CD14-positive monocyte (primary cell): ENCODE measurements around the gene RCAN3. TPM values are rescaled to one million over a fixed set of nuclear protein-coding genes. Genes with fewer than 3 reads are reported as not detected.
A peak's percentile ranks its signal among the peaks of the same experiment; 100 is the strongest.

ENCODE experiments used
- DNase-seq, 3 donors: peaks; one replicate each; pipeline ENCODE4 v3.0.0-alpha.2; 2011 to 2022
- H2AFZ ChIP-seq: 2 replicates; pipeline ENCODE4 v1.6.0; 2012; ENCODE audit warnings: mild to moderate bottlenecking, low read depth, low read length, inconsistent platforms; ENCODE audit not compliant: insufficient read depth, poor library complexity, severe bottlenecking
- H3K27ac ChIP-seq, 2 donors: 1 replicate in 1 of 2; 2 replicates in 1 of 2; pipeline ENCODE4 v1.5.1; 2012 to 2013; ENCODE audit warnings: low read length in 2 of 2, control low read depth in 1 of 2, inconsistent platforms in 1 of 2, low read depth in 1 of 2, mild to moderate bottlenecking in 1 of 2
- H3K27me3 ChIP-seq, 2 donors: one replicate each; pipeline versions ENCODE4 v1.6.0 to v1.6.1; 2011 to 2013; ENCODE audit warnings: low read length in 2 of 2; ENCODE audit not compliant: control insufficient read depth in 2 of 2, insufficient read depth in 2 of 2
- H3K36me3 ChIP-seq, 2 donors: replicated peaks in 1 of 2; 1 replicate in 1 of 2; 2 replicates in 1 of 2; pipeline versions ENCODE4 v1.5.1 to v1.6.1; 2012 to 2013; ENCODE audit warnings: low read length in 2 of 2, control low read depth in 1 of 2, inconsistent platforms in 1 of 2, mild to moderate bottlenecking in 1 of 2; ENCODE audit not compliant: insufficient read depth in 2 of 2, control insufficient read depth in 1 of 2
- H3K4me1 ChIP-seq, 2 donors: 1 replicate in 1 of 2; 2 replicates in 1 of 2; pipeline versions ENCODE4 v1.5.1 to v1.6.1; 2012 to 2013; ENCODE audit warnings: low read length in 2 of 2, control low read depth in 1 of 2, inconsistent platforms in 1 of 2, mild to moderate bottlenecking in 1 of 2, moderate library complexity in 1 of 2; ENCODE audit not compliant: insufficient read depth in 2 of 2, control insufficient read depth in 1 of 2
- H3K4me2 ChIP-seq: replicated peaks from 2 replicates; pipeline ENCODE3; 2012; ENCODE audit warnings: low read length, moderate library complexity, mild to moderate bottlenecking; ENCODE audit not compliant: poor library complexity, severe bottlenecking; ENCODE audit errors: extremely low read depth
- H3K4me3 ChIP-seq, 3 experiments: fragments of 200-600 bp in 1 of 3; sonication (generic) in 1 of 3; replicated peaks in 1 of 3; 1 replicate in 2 of 3; 2 replicates in 1 of 3; pipeline ENCODE4 v1.5.1; 2011 to 2013; ENCODE audit warnings: low read length in 3 of 3, mild to moderate bottlenecking in 3 of 3, control low read depth in 2 of 3, low read depth in 2 of 3, inconsistent platforms in 1 of 3, moderate library complexity in 1 of 3
- H3K79me2 ChIP-seq: 2 replicates; pipeline ENCODE4 v1.6.0; 2012; ENCODE audit warnings: mild to moderate bottlenecking, control low read depth, inconsistent platforms, low read length, moderate library complexity; ENCODE audit not compliant: insufficient read depth
- H3K9ac ChIP-seq: 2 replicates; pipeline ENCODE4 v1.6.0; 2017; ENCODE audit warnings: low read length, mild to moderate bottlenecking; ENCODE audit not compliant: insufficient read depth, poor library complexity, severe bottlenecking
- H3K9me3 ChIP-seq, 2 donors: replicated peaks in 1 of 2; 1 replicate in 1 of 2; 2 replicates in 1 of 2; pipeline versions ENCODE4 v1.5.1 to v1.6.1; 2012 to 2013; ENCODE audit warnings: low read length in 2 of 2, control low read depth in 1 of 2; ENCODE audit not compliant: control insufficient read depth in 1 of 2, insufficient read depth in 1 of 2
- H4K20me1 ChIP-seq: 2 replicates; pipeline ENCODE4 v1.6.0; 2012; ENCODE audit warnings: mild to moderate bottlenecking, low read length, control low read depth, moderate library complexity; ENCODE audit not compliant: insufficient read depth
- H3K27ac Mint-ChIP-seq, 7 donors: one replicate each; pipeline ENCODE4 v1.8.0; 2020; ENCODE audit warnings: mild to moderate bottlenecking in 7 of 7, mixed read lengths in 7 of 7, moderate library complexity in 6 of 7, inconsistent platforms in 2 of 7
- H3K27me3 Mint-ChIP-seq, 3 donors: one replicate each; pipeline ENCODE4 v1.8.0; 2021 to 2022; ENCODE audit warnings: low read depth in 3 of 3, mild to moderate bottlenecking in 3 of 3, mixed read lengths in 3 of 3, moderate library complexity in 3 of 3, inconsistent platforms in 1 of 3
- H3K36me3 Mint-ChIP-seq, 2 donors: one replicate each; pipeline ENCODE4 v1.8.0; 2020; ENCODE audit warnings: mixed read lengths in 2 of 2, inconsistent platforms in 1 of 2, mild to moderate bottlenecking in 1 of 2
- H3K4me1 Mint-ChIP-seq: one replicate; pipeline ENCODE4 v1.8.0; 2020; ENCODE audit warnings: mild to moderate bottlenecking, mixed read lengths
- H3K4me3 Mint-ChIP-seq, 2 donors: one replicate each; pipeline ENCODE4 v1.8.0; 2020; ENCODE audit warnings: mild to moderate bottlenecking in 2 of 2, mixed read lengths in 2 of 2, moderate library complexity in 1 of 2
- H3K9me3 Mint-ChIP-seq, 7 donors: one replicate each; pipeline ENCODE4 v1.8.0; 2020 to 2022; ENCODE audit warnings: mixed read lengths in 7 of 7, mild to moderate bottlenecking in 6 of 7, moderate library complexity in 6 of 7, inconsistent platforms in 2 of 7
- CTCF ChIP-seq: fragments of 200-600 bp; IDR thresholded peaks from one replicate; pipeline ENCODE4 v1.8.0; 2022; ENCODE audit warnings: antibody characterized with exemption, mild to moderate bottlenecking
- WGBS: methylation state at CpG from one replicate; pipeline ENCODE4 v1.1.5; 2013; ENCODE audit warnings: missing lambda C conversion rate; ENCODE audit not compliant: insufficient coverage; 5-methylcytosine and 5-hydroxymethylcytosine counted together
- intact Hi-C, 2 donors: fragments of 100-400 bp; cut with micrococcal nuclease; formaldehyde crosslinking; loops; one replicate each; pipeline versions ENCODE4 v1.15.0 to v1.15.1; 2023
- polyA plus RNA-seq, 3 donors: library from polyadenylated mRNA; depleted of rRNA in 1 of 3; unstranded in 2 of 3; stranded (reverse) in 1 of 3; fragments of 300-500 nt in 2 of 3; fragments of >200 nt in 1 of 3; fragmentation: Illumina TruSeq in 2 of 3; gene quantifications; 1 replicate in 2 of 3; 2 replicates in 1 of 3; pipeline ENCODE4 v1.2.3, GENCODE V29; 2012 to 2021

Gene RCAN3
- polyA plus RNA-seq, 3 donors, result 7.1 to 9.1 (median 8.8) TPM

- Mint-ChIP-seq H3K4me3 (peak overlapping the region in 1 of 2 donors; percentile 39), H3K27me3 (peaks cover 49 to 74% (median 52%) of the 10 kb centered on the region in 3 donors), H3K4me1 (peaks cover 16% of the 10 kb centered on the region), H3K9me3 (peaks cover 0 to 8% (median 3%) of the 10 kb centered on the region in 7 donors), H3K36me3 (peaks cover 0 to 3% of the 10 kb centered on the region in 2 donors), H3K27ac (no peak overlapping the region)
- no peak overlapping the region for H2AFZ ChIP-seq
- DNase-seq, result no peak
- no peak overlapping the region for H3K4me3 ChIP-seq
- no peaks in the 10 kb centered on the region for H3K79me2 ChIP-seq
- 100% methylated on average over 2 of the region's 3 CpGs for WGBS
- H4K20me1 ChIP-seq, result no peaks in the 10 kb centered on the region
- H3K9ac ChIP-seq, result no peak overlapping the region
- peaks cover 26 to 49% of the 10 kb centered on the region in 2 donors for H3K27me3 ChIP-seq
- no peak overlapping the region for H3K27ac ChIP-seq
- intact Hi-C loops, result no loop called here
- H3K4me1 ChIP-seq, result peaks cover 3 to 16% of the 10 kb centered on the region in 2 donors
- H3K9me3 ChIP-seq, result peaks cover 0 to 8% of the 10 kb centered on the region in 2 donors
- TF ChIP-seq CTCF, result no peak
- H3K36me3 ChIP-seq, result no peaks in the 10 kb centered on the region
- H3K4me2 ChIP-seq, result no peak overlapping the region
These were observed 51.3 kb downstream of the RCAN3 start for GRCh38 chr1:24553931-24554330.

GRCh38 chr1:24554714-24555113 lies 52.1 kb downstream of the RCAN3 start:
- no peaks in the 10 kb centered on the region for H4K20me1 ChIP-seq
- H3K4me3 ChIP-seq, result no peak overlapping the region
- H3K4me1 Mint-ChIP-seq, result peaks cover 22% of the 10 kb centered on the region
- H3K4me3 Mint-ChIP-seq, result peak overlapping the region in 1 of 2 donors; percentile 83
- H3K9ac ChIP-seq, result no peak overlapping the region
- peaks cover 26 to 49% of the 10 kb centered on the region in 2 donors for H3K27me3 ChIP-seq
- no peak overlapping the region for H3K27ac Mint-ChIP-seq
- no peak overlapping the region for H3K27ac ChIP-seq
- H3K4me2 ChIP-seq, result no peak overlapping the region
- peaks cover 0 to 8% (median 3%) of the 10 kb centered on the region in 7 donors for H3K9me3 Mint-ChIP-seq
- H3K4me1 ChIP-seq, result peaks cover 6 to 23% of the 10 kb centered on the region in 2 donors
- intact Hi-C loops, result no loop called here
- no peak overlapping the region for H2AFZ ChIP-seq
- no peaks in the 10 kb centered on the region for H3K36me3 ChIP-seq
- H3K9me3 ChIP-seq, result peaks cover 0 to 8% of the 10 kb centered on the region in 2 donors
- DNase-seq, result no peak
- no peak for TF ChIP-seq CTCF
- no peaks in the 10 kb centered on the region for H3K79me2 ChIP-seq
- H3K27me3 Mint-ChIP-seq, result peaks cover 42 to 69% (median 47%) of the 10 kb centered on the region in 3 donors
- H3K36me3 Mint-ChIP-seq, result peaks cover 0 to 3% of the 10 kb centered on the region in 2 donors
- 100% methylated on average over 4 of the region's 4 CpGs for WGBS
